H1 (cell line): Measurements from ENCODE around the gene SOWAHC. TPM values are rescaled to one million over a fixed set of nuclear protein-coding genes. Genes with fewer than 3 reads are reported as not detected.

Source experiments
- CTCF ChIA-PET: fragments of 300-600 bp; sonication (Branson Sonifier 250); formaldehyde crosslinking; loops from one replicate; lab custom pipeline; 2021; ENCODE audit not compliant: partially characterized antibody; lab: Charles Lee
- POLR2A ChIA-PET: fragments of 300-600 bp; sonication (Branson Sonifier 250); formaldehyde crosslinking; loops from one replicate; lab custom pipeline; 2021; ENCODE audit warnings: inconsistent platforms; ENCODE audit not compliant: partially characterized antibody; lab: Charles Lee
- DNase-seq, 2 experiments: peaks; one replicate each; pipeline versions ENCODE4 v3.0.0 to v3.0.0-alpha.2; 2010 to 2022; ENCODE audit warnings: low spot score in 2 of 2, low read depth in 1 of 2, mixed read lengths in 1 of 2
- FAIRE-seq: peaks from 2 replicates; lab custom pipeline; 2011; peaks lifted over from hg19 to GRCh38; lab: Jason Lieb, UNC
- H2AFZ ChIP-seq: 2 replicates; pipeline ENCODE4 v1.8.1; 2012; ENCODE audit warnings: low read length, inconsistent platforms
- H2AK5ac ChIP-seq: 2 replicates; pipeline ENCODE4 v1.6.1; 2013; ENCODE audit warnings: low read depth, low read length
- H2BK120ac ChIP-seq: replicated peaks from 2 replicates; pipeline ENCODE3; 2013; ENCODE audit warnings: low read depth, low read length, inconsistent platforms
- H2BK12ac ChIP-seq: 2 replicates; pipeline ENCODE4 v1.6.1; 2013; ENCODE audit warnings: low read depth, low read length
- H2BK15ac ChIP-seq: 2 replicates; pipeline ENCODE4 v1.6.1; 2013; ENCODE audit warnings: low read length
- H2BK20ac ChIP-seq: 2 replicates; pipeline ENCODE4 v1.6.1; 2013; ENCODE audit warnings: low read length
- H2BK5ac ChIP-seq: 2 replicates; pipeline ENCODE4 v1.6.1; 2013; ENCODE audit warnings: low read depth, low read length
- H3K14ac ChIP-seq: 2 replicates; pipeline ENCODE4 v1.6.1; 2013; ENCODE audit warnings: inconsistent platforms; ENCODE audit not compliant: insufficient read length
- H3K18ac ChIP-seq: 2 replicates; pipeline ENCODE4 v1.6.1; 2013; ENCODE audit warnings: low read length; ENCODE audit errors: extremely low read depth
- H3K23ac ChIP-seq: 2 replicates; pipeline ENCODE4 v1.6.1; 2013; ENCODE audit warnings: inconsistent platforms; ENCODE audit not compliant: insufficient read length
- H3K23me2 ChIP-seq: 2 replicates; pipeline ENCODE4 v1.6.1; 2013; ENCODE audit warnings: low read depth, low read length
- H3K27ac ChIP-seq: 2 replicates; pipeline ENCODE4 v1.6.1; 2011; ENCODE audit warnings: low read depth, low read length, inconsistent platforms
- H3K27me3 ChIP-seq, 4 experiments: replicated peaks in 1 of 4; 1 replicate in 1 of 4; 2 replicates in 3 of 4; pipeline versions ENCODE4 v1.6.1 to v1.8.1; 2011 to 2013; ENCODE audit warnings: low read length in 3 of 4, mild to moderate bottlenecking in 3 of 4, inconsistent platforms in 2 of 4, mixed read lengths in 2 of 4, moderate library complexity in 1 of 4; ENCODE audit not compliant: control insufficient read depth in 3 of 4, insufficient read depth in 3 of 4; ENCODE audit errors: extremely low read depth in 1 of 4
- H3K36me3 ChIP-seq, 4 experiments: 2 replicates each; pipeline versions ENCODE4 v1.6.1 to v1.8.1; 2011 to 2013; ENCODE audit warnings: mild to moderate bottlenecking in 4 of 4, low read length in 3 of 4, moderate library complexity in 2 of 4, control low read depth in 1 of 4, inconsistent platforms in 1 of 4; ENCODE audit not compliant: insufficient read depth in 4 of 4, control insufficient read depth in 2 of 4
- H3K4ac ChIP-seq: replicated peaks from 2 replicates; pipeline ENCODE3; 2013; ENCODE audit warnings: low read length, low read depth, mixed read lengths, inconsistent platforms; ENCODE audit not compliant: insufficient read length
- H3K4me1 ChIP-seq, 4 experiments: replicated peaks in 1 of 4; 1 replicate in 1 of 4; 2 replicates in 3 of 4; pipeline versions ENCODE4 v1.6.1 to v1.8.1; 2011 to 2013; ENCODE audit warnings: low read length in 3 of 4, inconsistent platforms in 2 of 4, mixed read lengths in 1 of 4; ENCODE audit not compliant: insufficient read depth in 4 of 4, control insufficient read depth in 3 of 4
- H3K4me2 ChIP-seq, 2 experiments: 2 replicates each; pipeline versions ENCODE4 v1.6.1 to v1.8.1; 2011 to 2013; ENCODE audit warnings: low read depth in 2 of 2, low read length in 2 of 2, control low read depth in 1 of 2, inconsistent platforms in 1 of 2, mild to moderate bottlenecking in 1 of 2; ENCODE audit not compliant: insufficient read depth in 1 of 2
- H3K4me3 ChIP-seq, 4 experiments: fragments of 200-600, 300-600 bp in 1 of 4; sonication (generic), shearing (Covaris generic), sonication (Bioruptor Twin) in 1 of 4; 2 replicates each; pipeline versions ENCODE4 v1.5.1 to v1.8.1; 2011 to 2016; ENCODE audit warnings: low read length in 4 of 4, low read depth in 3 of 4, control low read depth in 2 of 4, inconsistent platforms in 2 of 4, mild to moderate bottlenecking in 2 of 4, mixed read lengths in 1 of 4, moderate library complexity in 1 of 4; ENCODE audit not compliant: insufficient read depth in 2 of 4; ENCODE audit errors: extremely low read depth in 1 of 4
- H3K56ac ChIP-seq: replicated peaks from 2 replicates; pipeline ENCODE3; 2013; ENCODE audit warnings: low read depth, mild to moderate bottlenecking, mixed read lengths, low read length, inconsistent platforms; ENCODE audit not compliant: insufficient read length
- H3K79me1 ChIP-seq: 2 replicates; pipeline ENCODE4 v1.6.1; 2013; ENCODE audit warnings: low read depth, low read length, control low read depth
- H3K79me2 ChIP-seq, 2 experiments: 2 replicates each; pipeline versions ENCODE4 v1.6.1 to v1.8.1; 2012 to 2013; ENCODE audit warnings: low read length in 2 of 2, mild to moderate bottlenecking in 2 of 2, inconsistent platforms in 1 of 2; ENCODE audit not compliant: insufficient read depth in 2 of 2, control insufficient read depth in 1 of 2
- H3K9ac ChIP-seq, 4 experiments: replicated peaks in 1 of 4; 1 replicate in 1 of 4; 2 replicates in 3 of 4; pipeline versions ENCODE4 v1.6.1 to v1.8.1; 2011 to 2013; ENCODE audit warnings: low read depth in 3 of 4, low read length in 3 of 4, control low read depth in 2 of 4, mild to moderate bottlenecking in 2 of 4, moderate library complexity in 2 of 4, inconsistent platforms in 1 of 4; ENCODE audit errors: extremely low read depth in 1 of 4
- H3K9me3 ChIP-seq, 2 experiments: 2 replicates each; pipeline versions ENCODE4 v1.6.1 to v1.8.1; 2012 to 2013; ENCODE audit warnings: mild to moderate bottlenecking in 2 of 2, moderate library complexity in 2 of 2, control low read depth in 1 of 2, inconsistent platforms in 1 of 2, low read depth in 1 of 2, low read length in 1 of 2, mixed read lengths in 1 of 2; ENCODE audit not compliant: insufficient read depth in 2 of 2
- H4K20me1 ChIP-seq, 2 experiments: replicated peaks in 1 of 2; 2 replicates each; pipeline versions ENCODE3 to v1.8.1; 2011 to 2013; ENCODE audit warnings: inconsistent platforms in 2 of 2, low read length in 2 of 2, mild to moderate bottlenecking in 1 of 2; ENCODE audit not compliant: insufficient read depth in 2 of 2, control insufficient read depth in 1 of 2
- H4K5ac ChIP-seq: 2 replicates; pipeline ENCODE4 v1.6.1; 2013; ENCODE audit warnings: low read length, low read depth, mixed read lengths, inconsistent platforms; ENCODE audit not compliant: insufficient read length
- H4K8ac ChIP-seq: 2 replicates; pipeline ENCODE4 v1.8.0; 2013; ENCODE audit warnings: mild to moderate bottlenecking, moderate library complexity, low read length, inconsistent platforms; ENCODE audit not compliant: insufficient read depth; ENCODE audit errors: extremely low read depth
- H4K91ac ChIP-seq: replicated peaks from 2 replicates; pipeline ENCODE3; 2013; ENCODE audit warnings: low read length, mixed read lengths, inconsistent platforms; ENCODE audit not compliant: insufficient read length
- BCL11A ChIP-seq, 2 experiments: IDR thresholded peaks; one replicate each; pipeline ENCODE4 v1.6.1; 2011; ENCODE audit warnings: low read depth in 2 of 2, low read length in 2 of 2, mild to moderate bottlenecking in 2 of 2
- EGR1 ChIP-seq: IDR thresholded peaks from 2 replicates; pipeline ENCODE4 v1.6.1; 2011; ENCODE audit warnings: low read depth, low read length, borderline replicate concordance
- MAX ChIP-seq: IDR thresholded peaks from 2 replicates; pipeline ENCODE4 v1.6.1; 2012; ENCODE audit warnings: inconsistent platforms
- PHF8 ChIP-seq: fragments of 200-600 bp; sonication (generic); conservative IDR thresholded peaks from 2 replicates; pipeline ENCODE4 v1.7.1; 2012; ENCODE audit warnings: low read depth, mild to moderate bottlenecking, inconsistent platforms, low read length, moderate library complexity
- POLR2AphosphoS5 ChIP-seq: IDR thresholded peaks from 2 replicates; pipeline ENCODE4 v1.6.1; 2011; ENCODE audit warnings: low read depth, low read length
- POU5F1 ChIP-seq: IDR thresholded peaks from 2 replicates; pipeline ENCODE4 v1.6.1; 2011; ENCODE audit warnings: low read depth, mild to moderate bottlenecking, low read length, moderate library complexity
- SP1 ChIP-seq: IDR thresholded peaks from 2 replicates; pipeline ENCODE4 v1.6.1; 2011; ENCODE audit warnings: low read depth, low read length
- SP2 ChIP-seq: IDR thresholded peaks from 2 replicates; pipeline ENCODE4 v1.6.1; 2012; ENCODE audit warnings: mild to moderate bottlenecking, low read length, inconsistent platforms
- WGBS, 2 experiments: shearing (Covaris generic) in 1 of 2; methylation state at CpG; one replicate each; pipeline versions ENCODE4 v1.1.6 to v1.1.7; 2013 to 2015; ENCODE audit warnings: low lambda C conversion rate in 2 of 2, mixed read lengths in 2 of 2, inconsistent platforms in 1 of 2, low coverage in 1 of 2, missing lambda C conversion rate in 1 of 2; ENCODE audit not compliant: insufficient replicate concordance in 2 of 2, insufficient coverage in 1 of 2, insufficient read length in 1 of 2; ENCODE audit errors: extremely low coverage in 1 of 2, missing lambda C conversion rate in 1 of 2; 5-methylcytosine and 5-hydroxymethylcytosine counted together
- polyA plus RNA-seq, 7 experiments: library from polyadenylated mRNA; depleted of rRNA in 3 of 7; stranded (reverse) in 5 of 7; unstranded in 2 of 7; fragments of >200 nt in 5 of 7; fragments of 200-250 nt in 2 of 7; gene quantifications; 1 replicate in 5 of 7; 2 replicates in 1 of 7; 4 replicates in 1 of 7; pipeline versions ENCODE4 v1.2.1 to v1.2.3, GENCODE V29; 2011 to 2013; ENCODE audit warnings: missing spikeins in 2 of 7, mixed read lengths in 2 of 7
- total RNA-seq: library from RNA; stranded (reverse); fragmentation: NEBNext Ultra II Directional; extraction: Animal tissue kit (Norgen Biotek cat#: 25700); gene quantifications from 2 replicates; pipeline ENCODE4 v1.2.1, GENCODE V29; 2021

Gene SOWAHC
- total and polyA plus RNA-seq, 2 of the 8 experiments (the other 6 are each of a cell fraction or from before 2014, with no cell fraction given) = 3.1 to 17.8 TPM

- Histone ChIP-seq H3K36me3 (no peaks in the 10 kb centered on the region), H3K4me1 (peaks cover 2 to 8% (median 5%) of the 10 kb centered on the region in 4 experiments; a peak in 3 of 7 replicates), H4K20me1 (peaks cover 3 to 11% of the 10 kb centered on the region in 2 experiments), H4K5ac (no peak overlapping the region), H3K79me1 (peaks cover 10% of the 10 kb centered on the region), H3K18ac (no peak overlapping the region), H2AK5ac (no peak overlapping the region), H4K8ac (no peak overlapping the region), H2BK120ac (no peak overlapping the region), H3K79me2 (peaks cover 0 to 82% of the 10 kb centered on the region in 2 experiments; a peak in 3 of 4 replicates), H2BK15ac (no peak overlapping the region), H2BK5ac (no peak overlapping the region; the same call in 1 of the 2 replicates), H3K14ac (no peak overlapping the region), H3K4ac (no peak overlapping the region), H3K23me2 (no peaks in the 10 kb centered on the region), H3K23ac (no peak overlapping the region), H3K4me2 (no peak overlapping the region), H2BK20ac (no peak overlapping the region), H3K9ac (no peak overlapping the region), H3K4me3 (no peak overlapping the region), H3K27ac (no peak overlapping the region), H2BK12ac (no peak overlapping the region), H3K27me3 (no peaks in the 10 kb centered on the region), H4K91ac (no peak overlapping the region), H2AFZ (no peak overlapping the region), H3K9me3 (no peaks in the 10 kb centered on the region), H3K56ac (no peak overlapping the region)
- ChIA-PET CTCF (interaction anchor here (0.7 to 2.0 kb wide), 3 partner anchors 11 to 55 kb away, joined by 3 to 7 read pairs (median 6); no protein-coding TSS in a partner anchor), POLR2A (interaction anchor here (4.4 kb wide), 1 partner anchor 12 kb away, joined by 33 read pairs; the partner anchor contains the start of genes SEPTIN10 and SOWAHC)
- no peak for DNase-seq
- 87% methylated on average over 6 of the region's 6 CpGs; no CpG with 5 or more reads in 1 of the 2 experiments for WGBS, 2 experiments
- no peak for FAIRE-seq
- TF ChIP-seq POU5F1 (no peak), EGR1 (no peak), PHF8 (no peak), POLR2AphosphoS5 (no peak), BCL11A (IDR thresholded peaks at IDR 0.05; ENCODE audit: low read depth in 2 of 2, low read length in 2 of 2) (no peak), SP2 (no peak), MAX (no peak), SP1 (no peak)
Measured at GRCh38 chr2:109601783-109602182, 12.4 kb upstream of the SOWAHC start.
